Osteoblast (primary cell): ENCODE measurements around the gene GALNT4. TPM values are rescaled to one million over a fixed set of nuclear protein-coding genes. Genes with fewer than 3 reads are reported as not detected.

Source experiments
- DNase-seq: peaks from one replicate; pipeline ENCODE4 v3.0.0; 2011; ENCODE audit warnings: low spot score, mixed read lengths; ENCODE audit not compliant: insufficient read length; ENCODE audit errors: missing footprints
- H2AFZ ChIP-seq: 2 replicates; pipeline ENCODE4 v1.6.0; 2011; ENCODE audit warnings: mild to moderate bottlenecking, low read length
- H3K27ac ChIP-seq: 2 replicates; pipeline ENCODE4 v1.5.1; 2011; ENCODE audit warnings: mild to moderate bottlenecking, low read depth, low read length, moderate library complexity
- H3K27me3 ChIP-seq: 2 replicates; pipeline ENCODE4 v1.6.0; 2012; ENCODE audit warnings: mild to moderate bottlenecking, control low read depth, inconsistent platforms, low read length, moderate library complexity; ENCODE audit not compliant: insufficient read depth
- H3K36me3 ChIP-seq: 2 replicates; pipeline ENCODE4 v1.5.1; 2011; ENCODE audit warnings: mild to moderate bottlenecking, low read length, control low read depth, moderate library complexity; ENCODE audit not compliant: insufficient read depth
- H3K4me1 ChIP-seq: 2 replicates; pipeline ENCODE4 v1.5.1; 2011; ENCODE audit warnings: mild to moderate bottlenecking, low read length, control low read depth, moderate library complexity; ENCODE audit not compliant: insufficient read depth
- H3K4me2 ChIP-seq: 2 replicates; pipeline ENCODE4 v1.6.0; 2011; ENCODE audit warnings: mild to moderate bottlenecking, low read length; ENCODE audit not compliant: insufficient read depth
- H3K4me3 ChIP-seq: fragments of 200-600 bp; sonication (generic); 3 replicates; pipeline ENCODE4 v1.5.1; 2012; ENCODE audit warnings: mild to moderate bottlenecking, low read length, inconsistent platforms; ENCODE audit not compliant: insufficient read depth
- H3K79me2 ChIP-seq: 2 replicates; pipeline ENCODE4 v1.6.0; 2012; ENCODE audit warnings: mild to moderate bottlenecking, low read length, control low read depth, inconsistent platforms; ENCODE audit not compliant: insufficient read depth
- H3K9me3 ChIP-seq: 2 replicates; pipeline ENCODE4 v1.5.1; 2011; ENCODE audit warnings: low read depth, low read length, control low read depth
- H4K20me1 ChIP-seq: 2 replicates; pipeline ENCODE4 v1.6.0; 2012; ENCODE audit warnings: mild to moderate bottlenecking, low read length, control low read depth; ENCODE audit not compliant: insufficient read depth
- total RNA-seq: library from RNA; depleted of rRNA; stranded (reverse); fragments of >200 nt; gene quantifications from 2 replicates; pipeline ENCODE4 v1.2.3, GENCODE V29; 2012
- TF ChIP-seq, protein P1 (sequence below): IDR thresholded peaks from 2 replicates; pipeline ENCODE4 v1.5.1; 2011; ENCODE audit warnings: mild to moderate bottlenecking, low read depth, low read length, moderate library complexity; ENCODE audit errors: extremely low read depth

GALNT4 gene
- total RNA-seq, 1 donor, result 9.4 TPM

DNA sequence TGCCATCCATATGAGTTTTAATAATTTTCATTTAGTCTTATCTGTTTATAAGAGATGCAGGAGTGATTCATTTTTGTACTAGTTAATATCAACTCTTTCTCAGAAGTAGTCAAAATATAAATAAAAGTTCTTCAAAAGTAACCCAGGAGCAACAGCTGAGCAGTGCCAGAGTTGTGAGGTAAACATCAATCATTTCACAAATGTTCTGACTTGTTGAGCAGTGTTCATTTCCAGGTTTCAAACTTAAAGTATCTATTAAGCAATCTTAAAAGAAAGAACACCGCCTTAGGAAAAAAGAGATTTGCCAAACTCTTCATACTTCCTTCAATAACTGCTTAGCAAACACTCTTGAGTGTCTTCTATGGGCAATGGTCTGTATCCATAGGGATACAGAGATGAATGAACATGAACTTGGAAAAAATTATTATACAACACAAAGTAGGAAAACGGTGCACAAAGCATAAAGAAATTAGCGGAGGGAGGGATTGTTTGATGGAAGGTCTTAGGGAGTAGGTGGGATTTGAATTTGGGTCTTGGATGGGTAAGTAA, 43.2 kb upstream of the GALNT4 start:
- H3K4me1 ChIP-seq, result peaks cover 8% of the 10 kb centered on the region
- DNase-seq, result no peak
- no peaks in the 10 kb centered on the region for H3K27me3 ChIP-seq
- H3K9me3 ChIP-seq, result no peaks in the 10 kb centered on the region
- TF ChIP-seq, protein P1, sequence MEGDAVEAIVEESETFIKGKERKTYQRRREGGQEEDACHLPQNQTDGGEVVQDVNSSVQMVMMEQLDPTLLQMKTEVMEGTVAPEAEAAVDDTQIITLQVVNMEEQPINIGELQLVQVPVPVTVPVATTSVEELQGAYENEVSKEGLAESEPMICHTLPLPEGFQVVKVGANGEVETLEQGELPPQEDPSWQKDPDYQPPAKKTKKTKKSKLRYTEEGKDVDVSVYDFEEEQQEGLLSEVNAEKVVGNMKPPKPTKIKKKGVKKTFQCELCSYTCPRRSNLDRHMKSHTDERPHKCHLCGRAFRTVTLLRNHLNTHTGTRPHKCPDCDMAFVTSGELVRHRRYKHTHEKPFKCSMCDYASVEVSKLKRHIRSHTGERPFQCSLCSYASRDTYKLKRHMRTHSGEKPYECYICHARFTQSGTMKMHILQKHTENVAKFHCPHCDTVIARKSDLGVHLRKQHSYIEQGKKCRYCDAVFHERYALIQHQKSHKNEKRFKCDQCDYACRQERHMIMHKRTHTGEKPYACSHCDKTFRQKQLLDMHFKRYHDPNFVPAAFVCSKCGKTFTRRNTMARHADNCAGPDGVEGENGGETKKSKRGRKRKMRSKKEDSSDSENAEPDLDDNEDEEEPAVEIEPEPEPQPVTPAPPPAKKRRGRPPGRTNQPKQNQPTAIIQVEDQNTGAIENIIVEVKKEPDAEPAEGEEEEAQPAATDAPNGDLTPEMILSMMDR, result no peak
- H2AFZ ChIP-seq, result no peak overlapping the region
- H4K20me1 ChIP-seq, result no peaks in the 10 kb centered on the region
- no peak overlapping the region for H3K4me2 ChIP-seq
- H3K36me3 ChIP-seq, result no peaks in the 10 kb centered on the region
- H3K4me3 ChIP-seq, result no peak overlapping the region
- no peak overlapping the region for H3K27ac ChIP-seq
- no peaks in the 10 kb centered on the region for H3K79me2 ChIP-seq

DNA sequence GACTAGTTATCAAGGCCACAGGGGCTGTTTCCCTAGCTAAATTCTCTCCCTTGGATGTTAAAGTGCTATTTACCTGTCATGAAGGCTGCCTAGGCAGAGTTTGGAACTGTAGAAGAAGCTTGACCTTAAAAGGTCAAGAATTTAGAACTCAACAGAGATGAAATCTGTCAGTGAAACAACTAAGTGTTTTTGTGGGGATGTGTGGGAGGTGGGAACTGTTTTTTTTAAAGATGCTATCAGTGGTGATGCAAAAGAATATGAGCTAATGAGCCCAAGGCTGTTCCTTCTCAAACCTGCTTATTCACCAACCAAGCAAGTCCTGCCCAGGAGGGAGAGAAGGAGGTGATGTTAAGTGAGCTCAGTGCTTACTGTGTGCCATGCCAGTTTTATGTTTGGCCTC, 42.0 kb upstream of the GALNT4 start:
- H3K27ac ChIP-seq, result no peak overlapping the region
- TF ChIP-seq, protein P1, result no peak
- H3K27me3 ChIP-seq, result no peaks in the 10 kb centered on the region
- no peaks in the 10 kb centered on the region for H3K79me2 ChIP-seq
- no peaks in the 10 kb centered on the region for H3K9me3 ChIP-seq
- no peaks in the 10 kb centered on the region for H4K20me1 ChIP-seq
- no peak for DNase-seq
- no peak overlapping the region for H2AFZ ChIP-seq
- peaks cover 4% of the 10 kb centered on the region for H3K4me1 ChIP-seq
- no peak overlapping the region for H3K4me2 ChIP-seq
- no peaks in the 10 kb centered on the region for H3K36me3 ChIP-seq
- H3K4me3 ChIP-seq, result no peak overlapping the region

DNA sequence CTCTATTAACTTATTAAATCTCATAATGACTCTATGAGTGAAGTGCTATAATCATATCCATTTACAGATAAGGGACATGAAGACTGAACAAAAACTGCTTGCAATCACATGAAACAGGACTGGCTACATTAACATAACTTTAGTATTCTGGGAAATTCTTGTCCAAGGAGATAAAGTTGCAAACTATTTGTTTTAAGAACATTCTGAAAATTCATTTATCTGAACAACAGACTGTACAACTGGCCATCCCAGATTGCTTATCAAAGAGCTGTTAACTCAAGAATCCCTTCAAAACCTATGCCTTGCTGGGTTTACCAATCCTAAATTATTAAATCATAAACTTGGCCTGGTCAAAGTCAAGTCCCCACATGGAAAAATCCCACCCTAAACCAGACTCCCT, 40.4 kb upstream of the GALNT4 start:
- no peaks in the 10 kb centered on the region for H3K27me3 ChIP-seq
- H3K9me3 ChIP-seq, result no peaks in the 10 kb centered on the region
- no peaks in the 10 kb centered on the region for H3K4me1 ChIP-seq
- no peaks in the 10 kb centered on the region for H3K36me3 ChIP-seq
- H3K4me3 ChIP-seq, result no peak overlapping the region
- H3K4me2 ChIP-seq, result no peak overlapping the region
- no peak overlapping the region for H2AFZ ChIP-seq
- no peak overlapping the region for H3K27ac ChIP-seq
- no peak for DNase-seq
- TF ChIP-seq, protein P1, result no peak
- no peaks in the 10 kb centered on the region for H3K79me2 ChIP-seq
- H4K20me1 ChIP-seq, result no peaks in the 10 kb centered on the region

DNA sequence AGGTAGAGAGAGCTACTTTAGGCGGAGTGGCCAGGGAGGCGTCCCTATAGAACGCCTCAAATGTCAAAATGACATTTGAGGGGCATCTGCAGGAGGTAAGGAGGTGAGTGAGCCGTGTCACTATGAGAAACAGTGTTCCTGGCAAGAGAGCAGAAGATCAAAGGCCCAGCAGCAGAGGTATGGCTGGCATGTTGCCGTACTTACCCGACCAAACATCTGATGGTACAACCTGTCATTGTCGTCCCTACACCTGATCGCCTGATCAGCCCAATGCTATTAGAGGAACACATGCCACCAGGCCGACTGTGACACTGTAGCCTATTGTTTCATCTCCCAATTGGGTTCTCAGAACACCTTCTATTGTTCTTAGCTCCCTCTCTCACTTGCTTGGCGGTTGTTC, 35.2 kb upstream of the GALNT4 start:
- no peaks in the 10 kb centered on the region for H3K9me3 ChIP-seq
- no peaks in the 10 kb centered on the region for H3K27me3 ChIP-seq
- no peaks in the 10 kb centered on the region for H3K36me3 ChIP-seq
- H3K4me2 ChIP-seq, result no peak overlapping the region
- H3K27ac ChIP-seq, result no peak overlapping the region
- no peaks in the 10 kb centered on the region for H4K20me1 ChIP-seq
- H3K4me3 ChIP-seq, result no peak overlapping the region
- peaks cover 6% of the 10 kb centered on the region for H3K4me1 ChIP-seq
- no peak overlapping the region for H2AFZ ChIP-seq
- no peak for DNase-seq
- TF ChIP-seq, protein P1, result no peak
- H3K79me2 ChIP-seq, result no peaks in the 10 kb centered on the region
